HG03571 (cell line): ENCODE data around the gene ZNF648.
"Not testable (repeated sequence)": the region's sequence is repeated elsewhere in the genome, so short reads cannot be mapped to it uniquely, and the experiment has no call there.

Experiments
- ATAC-seq: cut with Tn5 transposase; IDR thresholded peaks from one replicate; pipeline ENCODE4 v1.9.1; 2021; ENCODE audit not compliant: unreplicated experiment

Gene ZNF648

DNA sequence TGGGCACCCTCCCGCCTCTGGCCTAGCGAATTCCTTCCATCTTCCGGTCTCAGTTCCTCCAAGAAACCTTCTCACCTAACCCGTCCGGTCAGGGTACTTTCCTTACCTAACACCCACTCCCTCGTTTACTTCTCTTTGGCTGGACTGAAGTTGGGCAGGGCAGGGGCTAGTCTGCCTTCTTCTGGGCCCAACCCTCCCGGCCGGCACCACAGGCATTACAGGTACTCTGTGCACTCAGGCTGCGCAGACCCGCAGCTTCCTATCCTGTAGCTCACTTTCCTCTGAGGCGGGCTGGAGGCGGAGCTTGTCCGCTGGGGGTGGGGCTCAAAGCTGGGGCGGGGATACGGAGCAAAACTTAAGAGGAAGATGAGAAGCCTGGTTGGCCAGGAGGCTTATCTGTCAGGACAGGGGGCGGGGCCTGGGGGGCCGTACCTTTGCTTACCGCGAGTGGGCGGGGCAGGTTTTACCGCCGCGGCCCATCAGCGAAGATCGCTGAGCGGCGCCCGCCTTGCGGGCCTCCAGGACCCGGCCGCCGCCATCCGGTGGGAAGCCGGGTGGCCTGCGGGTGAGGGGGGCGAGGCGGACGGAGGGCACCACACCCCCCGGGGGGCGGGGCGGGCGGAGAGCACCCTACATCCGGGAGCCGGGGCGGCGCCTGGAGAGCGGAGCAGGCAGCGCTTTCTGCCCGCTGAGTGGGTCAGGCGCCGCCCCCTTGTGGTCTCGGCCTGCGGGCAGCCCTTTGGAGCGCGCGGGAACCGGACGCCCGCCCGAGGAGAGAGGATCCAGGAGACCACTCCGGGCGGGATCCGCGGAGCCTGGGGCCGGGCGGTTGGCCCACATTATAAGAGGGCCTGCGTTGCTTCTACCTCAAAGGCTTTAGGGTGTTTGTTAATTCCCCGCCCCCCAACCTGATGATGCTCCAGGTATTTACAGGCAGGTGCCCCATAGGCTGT is 31.9 kb downstream of the ZNF648 start:
- peak; percentile 94 for ATAC-seq

DNA sequence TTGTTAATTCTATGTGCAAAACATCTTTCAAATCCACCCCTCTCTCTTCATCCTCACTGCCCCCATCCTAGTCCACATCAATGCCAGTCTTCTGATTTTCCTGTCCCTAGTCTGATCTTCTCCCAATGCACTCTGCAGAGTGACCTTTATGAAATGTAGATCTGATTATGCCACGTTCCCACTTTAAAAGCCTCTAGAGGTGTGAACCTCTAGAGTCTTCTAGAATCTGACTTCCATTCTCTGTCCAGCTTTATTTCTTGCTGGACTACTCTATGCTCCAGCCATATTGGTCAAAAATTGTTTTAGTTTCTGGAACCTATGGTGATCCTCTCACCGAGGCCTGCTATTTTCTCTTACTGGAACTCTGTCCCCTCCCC is 32.5 kb downstream of the ZNF648 start:
- no peak for ATAC-seq

DNA sequence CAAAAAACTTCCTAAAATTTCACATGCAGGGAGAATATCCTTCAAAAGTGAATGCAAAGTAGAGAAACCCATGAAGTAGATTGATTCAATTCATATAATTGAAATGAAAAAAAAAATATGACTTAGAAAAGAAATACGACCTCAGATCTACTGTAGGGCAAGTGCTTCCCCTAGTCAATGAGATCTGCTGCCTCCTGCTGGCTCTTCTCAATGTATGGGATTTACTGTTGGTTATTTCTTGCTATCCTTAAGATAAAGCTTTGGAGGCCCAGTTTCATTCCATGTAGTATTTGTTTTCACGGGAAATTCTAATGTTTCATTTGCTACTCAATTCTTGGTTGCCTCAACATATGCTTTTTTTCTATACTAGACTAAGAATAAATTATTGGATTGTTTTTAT is 46.2 kb downstream of the ZNF648 start:
- ATAC-seq, result no peak

DNA sequence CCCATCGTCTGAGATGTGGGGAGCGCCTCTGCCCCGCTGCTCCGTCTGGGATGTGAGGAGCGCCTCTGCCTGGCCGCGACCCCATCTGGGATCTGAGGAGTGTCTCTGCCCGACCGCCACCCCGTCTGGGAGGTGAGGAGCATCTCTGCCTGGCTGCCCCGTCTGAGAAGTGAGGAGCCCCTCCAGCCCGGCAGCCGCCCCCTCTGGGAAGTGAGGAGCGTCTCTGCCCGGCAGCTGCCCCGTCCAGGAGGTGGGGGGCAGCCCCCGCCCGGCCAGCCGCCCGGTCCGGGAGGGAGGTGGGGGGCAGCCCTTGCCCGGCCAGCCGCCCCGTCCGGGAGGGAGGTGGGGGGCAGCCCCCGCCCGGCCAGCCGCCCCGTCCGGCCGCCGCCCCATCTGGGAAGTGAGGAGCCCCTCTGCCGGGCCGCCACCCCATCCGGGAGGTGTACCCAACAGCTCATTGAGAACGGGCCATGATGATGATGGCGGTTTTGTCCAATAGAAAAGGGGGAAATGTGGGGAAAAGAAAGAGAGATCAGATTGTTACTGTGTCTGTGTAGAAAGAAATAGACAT is 50.6 kb downstream of the ZNF648 start:
- ATAC-seq, result not testable (repeated sequence)

DNA sequence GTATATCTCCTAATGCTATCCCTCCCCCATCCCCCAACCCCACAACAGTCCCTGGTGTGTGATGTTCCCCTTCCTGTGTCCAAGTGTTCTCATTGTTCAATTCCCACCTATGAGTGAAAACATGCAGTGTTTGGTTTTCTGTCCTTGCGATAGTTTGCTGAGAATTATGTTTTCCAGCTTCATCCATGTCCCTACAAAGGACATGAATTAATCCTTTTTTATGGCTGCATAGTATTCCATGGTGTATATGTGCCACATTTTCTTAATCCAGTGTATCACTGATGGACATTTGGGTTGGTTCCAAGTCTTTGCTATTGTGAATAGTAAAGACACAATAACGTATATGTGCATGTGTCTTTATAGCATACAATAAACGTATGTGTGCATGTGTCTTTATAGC is 56.1 kb downstream of the ZNF648 start:
- ATAC-seq, result not testable (repeated sequence)

DNA sequence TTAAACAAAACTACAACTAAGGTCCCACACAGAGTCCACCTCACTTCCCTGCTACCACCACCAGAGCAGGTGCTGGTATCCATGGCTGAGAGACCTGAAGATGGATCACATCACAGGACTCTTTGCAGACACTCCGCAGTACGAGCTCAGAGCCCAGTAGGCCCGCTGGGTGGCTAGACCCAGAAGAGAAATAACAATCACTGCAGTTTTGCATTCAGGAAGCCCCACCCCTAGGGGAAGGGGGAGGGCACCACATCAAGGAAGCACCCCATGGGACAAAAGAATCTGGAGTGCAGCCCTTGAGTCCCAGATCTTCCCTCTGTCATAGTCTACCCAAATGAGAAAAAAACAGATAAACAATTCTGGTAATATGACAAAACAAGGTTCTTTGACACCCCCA is 56.9 kb downstream of the ZNF648 start:
- ATAC-seq, result no peak
